ENCODE data around the gene FXYD5.
"Not testable (repeated sequence)": the region's sequence is repeated elsewhere in the genome, so short reads cannot be mapped to it uniquely, and the experiment has no call there.

FXYD5 gene

DNA sequence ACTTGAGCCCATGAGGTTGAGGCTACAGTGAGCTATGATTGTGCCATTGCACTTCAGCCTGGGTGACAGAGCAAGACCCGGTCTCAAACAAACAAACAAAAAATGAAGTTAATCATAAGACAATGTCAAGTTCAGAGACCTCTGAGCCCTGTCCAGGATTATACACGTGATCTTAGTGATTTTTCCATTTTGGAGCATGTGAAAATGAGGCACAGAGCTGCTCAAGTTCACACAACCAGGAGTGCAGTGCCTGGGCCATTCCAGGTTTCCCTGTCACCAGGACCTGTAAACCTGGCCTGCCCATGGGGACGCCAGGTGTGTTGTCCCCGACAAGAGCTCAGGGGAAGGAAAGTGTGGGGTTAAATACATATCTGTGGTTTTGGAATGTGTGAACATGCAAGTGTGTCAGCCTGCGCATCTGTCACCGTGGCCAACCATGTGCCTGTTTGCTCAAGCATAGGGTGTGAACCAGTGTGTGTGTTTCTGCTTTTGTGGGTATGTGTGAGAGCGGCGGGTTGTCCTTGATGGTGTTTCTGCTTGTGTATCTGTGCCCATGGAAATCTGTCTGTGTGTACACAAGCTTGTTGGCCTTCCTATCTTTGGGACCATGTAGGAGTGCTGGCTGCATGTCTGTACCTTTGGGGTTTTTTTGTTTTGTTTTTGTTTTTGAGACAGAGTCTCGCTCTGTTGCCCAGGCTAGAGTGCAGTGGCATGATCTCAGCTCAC lies 17.4 kb upstream of the FXYD5 start:
- in situ Hi-C loops (cut with HindIII; ENCODE audit: low sequenced_read_pairs): no loop called here

DNA sequence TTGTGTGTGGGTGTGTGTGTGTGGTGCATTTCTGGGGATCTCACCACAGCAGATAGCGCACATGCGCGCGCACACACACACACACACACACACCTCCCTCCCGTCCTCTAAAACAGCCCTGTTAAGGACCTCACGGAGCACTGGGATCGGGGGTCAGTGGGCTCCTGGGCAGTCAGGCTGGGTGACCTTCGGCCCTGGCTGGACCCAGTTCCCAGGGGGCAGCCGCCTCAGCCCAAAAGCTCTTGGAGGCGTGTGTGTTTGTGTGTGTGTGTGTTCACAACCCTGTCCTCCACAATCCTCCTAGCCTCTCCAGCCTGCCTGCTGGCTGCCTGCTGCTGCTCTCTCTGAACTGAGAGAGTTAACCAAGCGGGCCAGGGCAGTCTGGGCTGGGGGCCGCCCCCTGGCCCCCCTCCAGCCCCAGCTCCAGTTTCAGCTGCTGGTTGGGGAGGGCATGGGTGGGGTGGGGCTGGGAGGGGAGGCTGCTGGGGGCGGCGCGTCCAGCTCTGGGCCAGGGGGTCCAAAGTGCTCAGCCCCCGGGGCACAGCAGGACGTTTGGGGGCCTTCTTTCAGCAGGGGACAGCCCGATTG lies 16.1 kb upstream of the FXYD5 start, which contains the start of gene FXYD1:
TSS of gene FXYD1 (plus strand) at position 520 of the 588 bp plus-strand sequence. CDS start 1,256 bp downstream, outside the sequence.
- in situ Hi-C loops (cut with HindIII; ENCODE audit: low sequenced_read_pairs): no loop called here

DNA sequence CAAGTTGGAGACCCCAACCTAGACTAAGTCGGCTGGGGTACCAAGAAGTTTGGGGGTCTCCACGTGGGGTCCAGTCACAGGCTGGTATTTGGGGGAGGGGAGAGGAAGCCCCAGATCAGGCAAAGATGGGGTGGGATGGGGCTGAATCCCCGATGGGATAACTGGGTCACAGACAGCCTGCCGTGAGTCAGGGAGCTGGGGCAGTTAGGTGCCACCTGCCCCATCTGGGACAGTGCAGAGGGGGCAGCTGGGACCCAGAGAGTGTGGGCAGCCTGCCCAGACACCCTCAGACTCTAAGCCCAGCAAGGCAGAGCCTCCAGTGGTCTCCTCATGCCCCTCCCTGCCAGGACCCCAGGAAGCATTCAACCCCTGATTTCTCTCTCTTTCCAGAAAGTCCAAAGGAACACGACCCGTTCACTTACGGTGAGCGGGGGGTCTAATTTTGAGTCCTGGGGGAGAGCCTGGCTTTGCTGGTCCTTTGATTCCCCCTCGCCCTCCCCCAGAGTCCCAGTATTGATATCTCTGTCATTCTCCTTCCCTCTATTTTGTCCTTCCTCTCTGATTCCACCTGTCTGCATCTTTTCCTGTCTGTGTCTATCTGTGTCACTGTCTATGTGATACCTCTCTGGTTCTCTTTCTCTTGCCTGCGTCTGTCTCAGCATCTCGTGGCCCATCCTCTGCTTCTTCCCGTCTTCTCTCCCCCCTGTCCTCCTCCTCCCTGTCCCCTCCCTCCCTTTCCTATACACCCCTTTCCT lies 14.2 kb upstream of the FXYD5 start:
- in situ Hi-C loops (cut with HindIII; ENCODE audit: low sequenced_read_pairs): no loop called here

GRCh38 chr19:35140962-35141836 lies 13.3 kb upstream of the FXYD5 start:
- in situ Hi-C loops (cut with HindIII; ENCODE audit: low sequenced_read_pairs): no loop called here

DNA sequence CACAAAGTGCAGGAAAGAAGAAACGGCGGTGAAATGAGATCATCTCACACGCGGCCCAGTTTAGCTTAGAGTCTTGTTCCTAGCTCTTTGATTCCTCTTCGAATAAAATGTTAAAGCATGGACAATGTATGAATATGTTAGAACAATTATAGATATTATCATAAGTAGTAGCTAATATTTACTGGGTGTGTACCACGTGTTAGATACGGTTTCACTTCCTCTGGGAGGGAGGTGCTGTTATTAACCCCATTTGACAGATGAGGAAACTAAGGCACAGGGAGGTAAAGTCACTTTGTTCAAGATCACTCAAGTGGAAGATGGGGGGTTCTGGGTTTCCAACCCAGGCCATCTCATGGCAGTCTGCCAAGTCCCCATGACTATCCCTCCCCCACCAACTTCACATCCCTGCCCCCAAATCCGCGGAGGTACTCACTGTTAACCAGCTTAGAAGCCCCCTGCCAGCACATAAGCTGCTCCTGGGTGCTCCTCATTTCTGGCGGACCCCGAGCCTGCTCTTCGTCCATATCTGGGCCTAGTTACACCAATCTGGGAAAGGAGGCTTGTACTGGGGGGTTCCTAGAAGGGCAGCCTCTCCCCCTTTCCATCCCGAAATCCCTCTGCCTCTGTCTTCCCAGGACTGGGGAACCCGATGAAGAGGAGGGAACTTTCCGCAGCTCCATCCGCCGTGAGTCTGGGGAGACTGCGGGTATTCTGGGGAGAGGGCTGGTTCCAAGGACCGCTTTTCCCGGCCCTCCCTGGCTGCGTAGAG lies 12.5 kb upstream of the FXYD5 start:
- in situ Hi-C loops (cut with HindIII; ENCODE audit: low sequenced_read_pairs): no loop called here

DNA sequence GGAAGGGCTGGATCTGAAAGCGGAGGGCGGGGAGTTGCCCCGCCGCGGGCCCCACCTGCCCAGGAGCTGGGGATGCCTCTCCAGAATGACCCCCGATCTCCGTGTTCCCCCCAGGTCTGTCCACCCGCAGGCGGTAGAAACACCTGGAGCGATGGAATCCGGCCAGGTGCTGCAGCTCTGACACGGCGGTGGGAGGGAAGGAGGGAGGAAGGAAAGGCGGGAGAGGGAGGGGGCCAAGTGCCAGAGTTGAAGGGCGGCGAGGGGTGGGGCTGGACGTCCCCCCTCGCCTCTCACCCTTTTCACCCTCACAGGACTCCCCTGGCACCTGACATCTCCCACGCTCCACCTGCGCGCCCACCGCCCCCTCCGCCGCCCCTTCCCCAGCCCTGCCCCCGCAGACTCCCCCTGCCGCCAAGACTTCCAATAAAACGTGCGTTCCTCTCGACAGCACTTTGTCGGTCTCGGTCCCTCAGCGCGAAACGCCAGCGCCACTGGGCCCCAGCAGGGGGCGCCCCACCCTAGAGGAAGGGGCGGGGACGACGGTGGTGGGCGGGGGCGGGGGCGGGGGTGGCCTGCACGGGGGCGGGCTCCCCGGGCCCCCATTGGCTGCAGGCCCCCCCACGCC lies 11.8 kb upstream of the FXYD5 start:
- in situ Hi-C loops (cut with HindIII; ENCODE audit: low sequenced_read_pairs): no loop called here

DNA sequence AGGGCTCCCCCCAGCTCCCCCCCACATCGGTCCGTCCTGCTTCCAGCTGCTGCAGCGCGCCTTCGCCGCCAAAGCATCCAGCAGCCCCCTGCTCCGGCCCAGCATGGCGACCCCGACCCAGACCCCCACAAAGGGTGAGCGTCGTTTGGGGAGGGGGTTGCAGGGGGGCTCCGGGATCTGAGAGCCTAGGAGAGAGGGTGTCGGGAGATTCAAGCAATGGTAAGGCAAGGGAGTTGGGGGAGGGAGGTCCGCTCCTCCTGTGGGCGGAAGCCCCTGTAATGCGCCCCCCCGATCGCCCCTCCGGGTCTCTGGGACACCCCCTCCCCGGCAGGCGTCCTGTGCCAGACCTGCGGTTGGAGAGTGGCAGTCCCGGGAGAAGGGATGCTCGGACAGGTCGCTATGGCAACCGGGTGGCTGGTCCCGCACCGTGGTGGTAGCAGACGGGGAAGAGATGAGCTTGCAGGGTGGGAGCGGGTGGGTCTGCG lies 11.3 kb upstream of the FXYD5 start, which contains the start of gene FXYD7:
TSS of gene FXYD7 (plus strand) at position 25 of the 485 bp plus-strand sequence. CDS start at position 104, 79 bp downstream.
- in situ Hi-C loops (cut with HindIII; ENCODE audit: low sequenced_read_pairs): no loop called here

GRCh38 chr19:35143818-35144217 lies 10.7 kb upstream of the FXYD5 start:
- in situ Hi-C loops (cut with HindIII; ENCODE audit: low sequenced_read_pairs): no loop called here

DNA sequence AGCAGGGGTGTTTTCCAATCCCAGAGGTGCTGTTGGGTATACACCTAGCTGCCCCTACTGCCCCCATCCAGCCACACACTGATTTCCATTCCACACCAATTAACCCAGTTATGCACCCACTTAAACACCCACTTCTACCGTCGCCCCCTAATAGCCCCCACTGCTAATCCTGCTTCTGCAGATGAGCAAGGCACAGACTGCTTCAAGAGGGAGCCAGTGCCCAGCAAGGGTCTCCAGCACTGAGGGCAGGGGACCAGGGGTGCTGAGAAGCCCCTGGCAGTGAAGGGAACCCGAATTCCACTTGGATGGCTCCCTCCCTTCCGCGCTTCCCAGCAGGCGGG lies 10.3 kb upstream of the FXYD5 start:
- in situ Hi-C loops (cut with HindIII; ENCODE audit: low sequenced_read_pairs): no loop called here

DNA sequence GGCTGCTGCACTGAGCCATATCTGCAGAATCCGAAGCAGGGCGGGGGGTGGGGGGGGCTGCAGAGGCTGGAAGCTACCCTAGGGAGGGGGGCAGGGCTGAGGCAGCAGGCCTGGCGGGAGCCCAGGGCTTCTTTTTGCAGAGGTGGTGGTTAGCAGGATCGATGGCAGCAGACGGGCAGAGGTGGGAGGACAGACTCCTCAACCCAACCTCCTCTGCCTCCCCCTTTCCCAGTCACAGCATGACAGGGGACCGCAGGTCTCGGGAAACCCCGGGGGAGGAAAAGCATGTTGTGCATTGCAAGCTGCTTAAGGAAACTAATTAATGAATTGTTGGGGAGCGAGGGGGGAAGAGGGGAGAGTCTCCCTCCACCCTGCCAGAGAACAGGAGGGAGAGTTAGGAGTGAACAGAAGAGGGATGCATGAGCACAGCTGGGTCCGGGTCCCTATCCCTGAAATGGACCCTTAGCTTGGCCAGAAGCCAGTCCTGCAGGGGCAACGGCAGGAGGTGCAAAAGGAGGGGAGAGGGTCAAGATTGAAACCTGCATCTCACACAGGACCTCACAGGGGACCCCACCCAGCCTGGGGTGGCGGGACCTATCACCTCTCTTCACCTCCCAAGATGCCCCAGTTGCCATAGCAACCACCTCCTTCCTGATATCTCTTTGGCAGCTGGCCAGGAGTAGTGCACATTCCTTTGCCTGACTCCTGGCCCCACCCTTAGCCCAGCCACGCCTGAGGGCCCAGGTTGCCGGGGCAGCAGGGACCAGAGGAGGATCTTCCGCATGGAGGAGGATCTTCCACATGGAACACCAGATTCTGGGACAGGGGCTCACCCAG lies 9.7 kb upstream of the FXYD5 start:
- in situ Hi-C loops (cut with HindIII; ENCODE audit: low sequenced_read_pairs): no loop called here

- in situ Hi-C loops (cut with HindIII; ENCODE audit: low sequenced_read_pairs): no loop called here
These were observed 7.6 kb upstream of the FXYD5 start for GRCh38 chr19:35146746-35147459.

GRCh38 chr19:35149463-35149862 lies 5.1 kb upstream of the FXYD5 start:
- in situ Hi-C loops (cut with HindIII; ENCODE audit: low sequenced_read_pairs): no loop called here

DNA sequence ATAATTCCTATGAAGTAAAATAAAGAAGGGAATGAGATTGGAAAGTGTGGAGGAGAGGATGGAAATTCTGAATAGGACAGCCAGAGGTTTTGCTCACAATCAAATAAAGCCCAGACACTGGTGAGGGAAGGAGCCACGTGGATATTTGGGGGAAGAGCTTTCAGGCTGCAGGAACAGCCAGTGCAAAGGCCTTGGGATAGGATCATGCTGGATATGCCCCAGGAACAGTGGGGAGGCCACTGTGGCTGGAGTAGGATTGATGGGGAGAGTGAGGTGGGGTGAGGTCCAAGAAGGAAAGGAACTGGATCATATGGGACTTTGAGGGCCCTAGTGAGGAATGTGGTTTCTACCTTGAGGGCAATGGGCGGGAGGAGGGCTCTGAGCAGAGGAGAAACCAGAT lies 4.1 kb upstream of the FXYD5 start:
- in situ Hi-C loops (cut with HindIII; ENCODE audit: low sequenced_read_pairs): no loop called here

GRCh38 chr19:35151273-35152065 lies 3.1 kb upstream of the FXYD5 start:
- in situ Hi-C loops (cut with HindIII; ENCODE audit: low sequenced_read_pairs): no loop called here

DNA sequence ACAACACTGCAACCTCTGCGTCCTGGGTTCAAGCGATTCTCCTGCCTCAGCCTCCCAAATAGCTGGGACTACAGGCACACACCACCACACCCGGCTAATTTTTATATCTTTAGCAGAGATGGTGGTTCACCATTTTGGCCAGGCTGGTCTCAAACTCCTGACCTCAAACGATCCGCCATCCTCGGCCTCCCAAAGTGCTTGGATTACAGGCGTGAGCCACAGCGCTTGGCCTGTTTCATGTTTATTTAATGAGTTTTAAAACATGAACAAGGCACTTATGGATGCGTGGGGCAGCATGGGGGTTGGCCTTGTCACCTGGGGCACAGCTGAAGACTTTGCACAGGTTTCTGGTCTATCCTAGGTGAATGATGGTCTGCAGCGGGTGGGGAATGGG lies 1.4 kb upstream of the FXYD5 start:
- in situ Hi-C loops (cut with HindIII; ENCODE audit: low sequenced_read_pairs): not testable (repeated sequence)

DNA sequence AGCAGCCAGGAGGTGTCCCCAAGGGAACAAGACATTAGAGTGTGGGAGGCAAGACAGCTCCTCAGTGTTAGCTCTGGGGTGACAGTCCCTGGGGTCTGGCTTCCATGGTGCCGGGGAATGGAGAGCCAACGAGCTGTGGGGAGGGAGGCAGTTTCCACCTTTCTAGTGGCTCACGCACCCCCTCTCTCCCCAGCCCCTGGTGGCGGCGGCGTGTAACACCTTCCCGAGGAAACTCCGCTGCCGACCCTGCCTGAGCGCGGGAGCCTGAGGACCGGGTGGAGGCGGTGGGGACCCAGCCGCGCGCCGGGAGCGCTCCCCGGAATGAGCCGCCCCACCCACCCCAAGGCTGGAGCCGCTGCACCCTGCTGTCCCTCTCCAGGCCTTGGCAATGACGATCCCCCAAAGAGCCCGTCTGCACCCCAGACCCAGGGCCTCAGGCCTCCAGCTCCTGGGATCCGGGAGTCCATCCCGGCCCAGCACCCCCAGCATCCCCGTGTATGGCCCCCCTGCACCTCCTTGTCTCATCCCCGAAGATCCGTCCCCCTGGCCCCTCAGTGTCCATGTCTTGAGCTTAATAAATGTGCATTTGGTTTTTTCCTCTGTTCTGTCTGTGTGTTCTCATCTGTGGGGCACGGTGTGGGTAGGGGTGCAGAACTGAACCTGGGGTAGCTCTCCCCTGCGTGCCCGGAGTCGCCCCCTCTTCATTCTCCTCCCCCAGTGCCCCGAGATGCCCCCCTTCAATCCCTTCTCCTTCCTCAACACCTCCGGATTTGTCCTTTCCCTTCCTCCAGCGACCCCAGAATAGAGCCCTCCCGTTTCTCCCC lies 622 bp upstream of the FXYD5 start:
- in situ Hi-C loops (cut with HindIII; ENCODE audit: low sequenced_read_pairs): no loop called here

All from DLD1 (cell line).